GM12878 (cell line): ENCODE data around the gene ASIC2. TPM values are rescaled to one million over a fixed set of nuclear protein-coding genes. Genes with fewer than 3 reads are reported as not detected.

Source experiments
- ATAC-seq: fragments of 200-7000 bp; cut with Tn5 transposase; 3 replicates; pipeline ENCODE4 v1.9.1; 2020; ENCODE audit warnings: mild to moderate bottlenecking, moderate library complexity
- BruUV-seq: library from RNA; stranded (reverse); fragments of 400-500 nt; replicated peaks from 2 replicates; lab custom pipeline; 2021; lab: Mats Ljungman, UMichigan
- CTCF ChIA-PET: fragments of 300-600 bp; sonication (Branson Sonifier 250); formaldehyde crosslinking; extraction: SDS; loops from one replicate; lab custom pipeline; 2021; ENCODE audit warnings: inconsistent platforms; lab: Yijun Ruan, JAX
- POLR2A ChIA-PET: fragments of 350-600 bp; formaldehyde crosslinking; extraction: SDS; loops from one replicate; lab custom pipeline; 2021; ENCODE audit warnings: inconsistent platforms; lab: Charles Lee
- RAD21 ChIA-PET: fragments of 300-600 bp; sonication (Branson Sonifier 250); formaldehyde crosslinking; loops from one replicate; lab custom pipeline; 2023; ENCODE audit warnings: antibody characterized with exemption; ENCODE audit not compliant: unreplicated experiment; lab: Charles Lee
- SMC1A ChIA-PET: fragments of 300-600 bp; sonication (Branson Sonifier 250); formaldehyde crosslinking; loops from one replicate; lab custom pipeline; 2023; ENCODE audit not compliant: unreplicated experiment, uncharacterized antibody; lab: Charles Lee
- DNase-seq: peaks from one replicate; pipeline ENCODE4 v3.0.0-alpha.2; 2011; ENCODE audit warnings: low read depth, low spot score
- FAIRE-seq: peaks from 3 replicates; lab custom pipeline; 2011; peaks lifted over from hg19 to GRCh38; lab: Jason Lieb, UNC
- H2AFZ ChIP-seq: 2 replicates; pipeline ENCODE4 v1.6.0; 2011; ENCODE audit warnings: low read depth, low read length, control low read depth; ENCODE audit not compliant: control insufficient read depth
- H3K27ac ChIP-seq: 2 replicates; pipeline ENCODE4 v1.5.1; 2011; ENCODE audit warnings: control low read depth; ENCODE audit not compliant: control insufficient read depth, insufficient read depth
- H3K27me3 ChIP-seq, 2 experiments: replicated peaks in 1 of 2; 2 replicates each; pipeline versions ENCODE4 v1.6.0 to v1.6.1; 2011; ENCODE audit warnings: low read length in 1 of 2; ENCODE audit not compliant: control insufficient read depth in 2 of 2, insufficient read depth in 2 of 2
- H3K36me3 ChIP-seq, 2 experiments: 2 replicates each; pipeline ENCODE4 v1.5.1; 2011; ENCODE audit warnings: low read length in 1 of 2; ENCODE audit not compliant: control insufficient read depth in 2 of 2, insufficient read depth in 2 of 2
- H3K4me1 ChIP-seq: 2 replicates; pipeline ENCODE4 v1.6.1; 2011; ENCODE audit warnings: mild to moderate bottlenecking, low read length, moderate library complexity, mixed read lengths; ENCODE audit not compliant: control insufficient read depth, insufficient read depth
- H3K4me2 ChIP-seq: 2 replicates; pipeline ENCODE4 v1.6.0; 2011; ENCODE audit warnings: control low read depth; ENCODE audit not compliant: control insufficient read depth, insufficient read depth
- H3K4me3 ChIP-seq: fragments of 200-600 bp; sonication (generic); 2 replicates; pipeline ENCODE4 v1.5.1; 2016
- H3K79me2 ChIP-seq: 2 replicates; pipeline ENCODE4 v1.6.0; 2011; ENCODE audit warnings: low read length; ENCODE audit not compliant: control insufficient read depth, insufficient read depth
- H3K9ac ChIP-seq: 2 replicates; pipeline ENCODE4 v1.8.0; 2011; ENCODE audit warnings: low read length, control low read depth, mixed read lengths; ENCODE audit not compliant: control insufficient read depth, insufficient read depth
- H3K9me3 ChIP-seq: replicated peaks from 3 replicates; pipeline ENCODE4 v1.5.1; 2011; ENCODE audit warnings: mild to moderate bottlenecking, low read length; ENCODE audit not compliant: control insufficient read depth, insufficient read depth
- H4K20me1 ChIP-seq: 2 replicates; pipeline ENCODE4 v1.6.0; 2011; ENCODE audit not compliant: control insufficient read depth, insufficient read depth
- ASH2L ChIP-seq: fragments of 300-600, 200-600 bp; sonication (generic); IDR thresholded peaks from 2 replicates; pipeline ENCODE4 v1.6.1; 2017; ENCODE audit warnings: low read depth, mild to moderate bottlenecking, borderline replicate concordance
- CBFB ChIP-seq: IDR thresholded peaks from 2 replicates; pipeline ENCODE4 v1.6.1; 2016; ENCODE audit warnings: antibody characterized with exemption, low read depth
- CREB1 ChIP-seq: IDR thresholded peaks from 2 replicates; pipeline ENCODE4 v1.6.1; 2012; ENCODE audit warnings: low read depth, mild to moderate bottlenecking, inconsistent platforms
- NBN ChIP-seq: fragments of 450-650 bp; IDR thresholded peaks from 2 replicates; pipeline ENCODE4 v1.6.1; 2016
- RFX5 ChIP-seq: IDR thresholded peaks from 2 replicates; pipeline ENCODE4 v1.6.1; 2011; ENCODE audit warnings: low read depth, low read length, improper control_type of control experiment
- USF2 ChIP-seq: IDR thresholded peaks from 2 replicates; pipeline ENCODE4 v1.6.1; 2011; ENCODE audit warnings: low read depth, low read length, improper control_type of control experiment, borderline replicate concordance
- ZBTB33 ChIP-seq: fragments of 450-650 bp; IDR thresholded peaks from 2 replicates; pipeline ENCODE4 v1.6.1; 2017; ENCODE audit warnings: mild to moderate bottlenecking
- whole genome bisulfite sequencing: methylation state at CpG from one replicate; pipeline ENCODE4 v1.1.6; 2016; ENCODE audit warnings: low lambda C conversion rate; ENCODE audit not compliant: insufficient replicate concordance, insufficient coverage; ENCODE audit errors: missing lambda C conversion rate; 5-methylcytosine and 5-hydroxymethylcytosine counted together
- in situ Hi-C: fragments of 300-500 bp; cut with MboI; formaldehyde crosslinking; loops from 9 replicates; pipeline ENCODE4 v1.14.3; 2018; ENCODE audit warnings: mixed read lengths
- intact Hi-C: fragments of 100-400 bp; cut with micrococcal nuclease; formaldehyde crosslinking; loops from one replicate; pipeline ENCODE4 v1.14.2; 2022; ENCODE audit not compliant: unreplicated experiment
- polyA plus RNA-seq, 11 experiments: library from polyadenylated mRNA; depleted of rRNA in 4 of 11; unstranded in 6 of 11; stranded (reverse) in 5 of 11; fragments of >200 nt; fragmentation: Nextera tagmentation in 4 of 11; fragmentation: Illumina TruSeq in 1 of 11; extraction: Ambion mirVana in 4 of 11; extraction: Trizol in 1 of 11; gene quantifications; 1 replicate in 1 of 11; 2 replicates in 10 of 11; pipeline versions ENCODE4 v1.2.1 to v1.2.3, GENCODE V29; 2011 to 2016; ENCODE audit warnings: inconsistent platforms in 2 of 11, missing spikeins in 2 of 11, low read depth in 1 of 11
- total RNA-seq, 4 experiments: library from RNA; depleted of rRNA in 3 of 4; stranded (reverse); fragments of >200 nt in 3 of 4; fragmentation: Illumina TruSeq in 1 of 4; extraction: Trizol in 1 of 4; gene quantifications; 2 replicates each; pipeline versions ENCODE4 v1.2.1 to v1.2.3, GENCODE V29; 2013 to 2021
- TF ChIP-seq, protein P1 (sequence below): IDR thresholded peaks from 2 replicates; pipeline ENCODE4 v1.6.1; 2012; ENCODE audit warnings: low read depth, low read length, improper control_type of control experiment
- TF ChIP-seq, protein P2 (sequence below): fragments of 450-650 bp; IDR thresholded peaks from 2 replicates; pipeline ENCODE4 v1.6.1; 2016; ENCODE audit warnings: mild to moderate bottlenecking, moderate library complexity, borderline replicate concordance
- TF ChIP-seq, protein P3 (sequence below): fragments of 150-350 bp; IDR thresholded peaks from 2 replicates; pipeline ENCODE4 v1.6.1; 2016; ENCODE audit warnings: low read depth, low read length

The ASIC2 gene
- total and polyA plus RNA-seq, 10 of the 15 experiments (the other 5 are each of a cell fraction or from before 2014, with no cell fraction given) = not detected

DNA sequence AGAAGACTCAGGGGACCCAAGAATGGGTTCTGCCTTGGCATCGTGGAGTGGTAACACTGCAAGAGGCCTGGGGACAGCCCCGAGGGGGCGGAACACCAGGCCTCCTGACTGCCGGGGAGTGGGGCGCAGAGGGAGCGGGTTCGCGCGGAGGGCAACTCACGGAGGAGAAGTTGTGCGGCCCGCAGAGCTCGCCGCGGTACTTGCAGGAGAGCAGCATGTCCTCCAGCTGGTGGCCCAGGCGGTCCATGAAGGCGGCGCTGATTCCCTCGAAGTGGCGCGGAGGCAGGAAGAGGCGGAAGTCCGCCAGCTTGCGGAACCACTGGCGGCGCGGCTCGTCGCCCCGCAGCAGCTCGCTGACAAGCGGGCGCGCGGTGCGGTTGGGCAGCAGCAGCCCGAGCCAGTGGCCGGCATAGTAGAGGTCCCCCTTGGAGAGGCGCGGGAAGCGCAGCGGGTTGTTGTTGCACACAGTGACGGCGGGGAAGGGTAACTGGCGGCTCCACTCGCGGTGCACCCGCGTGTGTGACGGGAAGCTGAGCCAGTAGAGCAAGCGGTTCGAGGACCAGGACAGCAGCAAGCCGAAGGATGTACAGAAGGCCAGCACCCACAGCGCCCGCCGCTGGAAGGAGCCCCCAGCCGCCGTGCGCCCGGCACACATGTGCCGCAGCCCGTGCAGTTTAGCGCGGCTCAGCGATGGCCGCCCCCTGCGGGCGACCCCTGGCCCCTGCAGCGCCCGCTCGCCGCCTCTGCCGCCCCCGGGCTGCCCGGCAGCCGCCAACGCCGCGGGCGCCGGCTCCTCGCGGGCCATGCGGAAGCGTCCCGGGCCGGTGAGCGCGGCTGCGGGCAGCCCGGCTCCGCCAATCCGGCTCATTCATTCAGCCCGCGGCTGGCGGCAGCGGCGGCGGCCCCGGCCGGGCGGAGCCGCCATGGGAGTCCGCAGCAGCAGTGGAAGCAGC lies 1.6 kb downstream of the ASIC2 start:
- in situ Hi-C loops = no loop called here
- ATAC-seq = no peak

More for the DNA sequence above, 1.6 kb downstream of the ASIC2 start:
- no peak overlapping the region for H3K4me3 ChIP-seq
- H3K4me2 ChIP-seq = no peak overlapping the region
- H2AFZ ChIP-seq = no peak overlapping the region
- no peak overlapping the region for H3K9ac ChIP-seq
- no peak for DNase-seq
- SMC1A ChIA-PET = no interaction called here
- no peaks in the 10 kb centered on the region for H3K4me1 ChIP-seq
- no peaks in the 10 kb centered on the region for H4K20me1 ChIP-seq
- no TSS peak for BruUV-seq
- CTCF ChIA-PET = no interaction called here
- POLR2A ChIA-PET = no interaction called here
- no peaks in the 10 kb centered on the region for H3K9me3 ChIP-seq
- intact Hi-C loops = no loop called here
- no peak for FAIRE-seq
- RAD21 ChIA-PET = no interaction called here
- peaks cover 3 to 11% of the 10 kb centered on the region in 2 experiments; a peak in 3 of 4 replicates for H3K27me3 ChIP-seq
- WGBS = 3% methylated on average over 89 of the region's 104 CpGs
- no peaks in the 10 kb centered on the region for H3K36me3 ChIP-seq
- no peaks in the 10 kb centered on the region for H3K79me2 ChIP-seq
- no peak overlapping the region for H3K27ac ChIP-seq
- TF ChIP-seq ASH2L (no peak), USF2 (no peak), CREB1 (no peak), CBFB (no peak), RFX5 (no peak), ZBTB33 (no peak), NBN (no peak)
- TF ChIP-seq, protein P1, sequence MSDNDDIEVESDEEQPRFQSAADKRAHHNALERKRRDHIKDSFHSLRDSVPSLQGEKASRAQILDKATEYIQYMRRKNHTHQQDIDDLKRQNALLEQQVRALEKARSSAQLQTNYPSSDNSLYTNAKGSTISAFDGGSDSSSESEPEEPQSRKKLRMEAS = no peak
- TF ChIP-seq, protein P2, sequence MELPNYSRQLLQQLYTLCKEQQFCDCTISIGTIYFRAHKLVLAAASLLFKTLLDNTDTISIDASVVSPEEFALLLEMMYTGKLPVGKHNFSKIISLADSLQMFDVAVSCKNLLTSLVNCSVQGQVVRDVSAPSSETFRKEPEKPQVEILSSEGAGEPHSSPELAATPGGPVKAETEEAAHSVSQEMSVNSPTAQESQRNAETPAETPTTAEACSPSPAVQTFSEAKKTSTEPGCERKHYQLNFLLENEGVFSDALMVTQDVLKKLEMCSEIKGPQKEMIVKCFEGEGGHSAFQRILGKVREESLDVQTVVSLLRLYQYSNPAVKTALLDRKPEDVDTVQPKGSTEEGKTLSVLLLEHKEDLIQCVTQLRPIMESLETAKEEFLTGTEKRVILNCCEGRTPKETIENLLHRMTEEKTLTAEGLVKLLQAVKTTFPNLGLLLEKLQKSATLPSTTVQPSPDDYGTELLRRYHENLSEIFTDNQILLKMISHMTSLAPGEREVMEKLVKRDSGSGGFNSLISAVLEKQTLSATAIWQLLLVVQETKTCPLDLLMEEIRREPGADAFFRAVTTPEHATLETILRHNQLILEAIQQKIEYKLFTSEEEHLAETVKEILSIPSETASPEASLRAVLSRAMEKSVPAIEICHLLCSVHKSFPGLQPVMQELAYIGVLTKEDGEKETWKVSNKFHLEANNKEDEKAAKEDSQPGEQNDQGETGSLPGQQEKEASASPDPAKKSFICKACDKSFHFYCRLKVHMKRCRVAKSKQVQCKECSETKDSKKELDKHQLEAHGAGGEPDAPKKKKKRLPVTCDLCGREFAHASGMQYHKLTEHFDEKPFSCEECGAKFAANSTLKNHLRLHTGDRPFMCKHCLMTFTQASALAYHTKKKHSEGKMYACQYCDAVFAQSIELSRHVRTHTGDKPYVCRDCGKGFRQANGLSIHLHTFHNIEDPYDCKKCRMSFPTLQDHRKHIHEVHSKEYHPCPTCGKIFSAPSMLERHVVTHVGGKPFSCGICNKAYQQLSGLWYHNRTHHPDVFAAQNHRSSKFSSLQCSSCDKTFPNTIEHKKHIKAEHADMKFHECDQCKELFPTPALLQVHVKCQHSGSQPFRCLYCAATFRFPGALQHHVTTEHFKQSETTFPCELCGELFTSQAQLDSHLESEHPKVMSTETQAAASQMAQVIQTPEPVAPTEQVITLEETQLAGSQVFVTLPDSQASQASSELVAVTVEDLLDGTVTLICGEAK = no peak
- TF ChIP-seq, protein P3, sequence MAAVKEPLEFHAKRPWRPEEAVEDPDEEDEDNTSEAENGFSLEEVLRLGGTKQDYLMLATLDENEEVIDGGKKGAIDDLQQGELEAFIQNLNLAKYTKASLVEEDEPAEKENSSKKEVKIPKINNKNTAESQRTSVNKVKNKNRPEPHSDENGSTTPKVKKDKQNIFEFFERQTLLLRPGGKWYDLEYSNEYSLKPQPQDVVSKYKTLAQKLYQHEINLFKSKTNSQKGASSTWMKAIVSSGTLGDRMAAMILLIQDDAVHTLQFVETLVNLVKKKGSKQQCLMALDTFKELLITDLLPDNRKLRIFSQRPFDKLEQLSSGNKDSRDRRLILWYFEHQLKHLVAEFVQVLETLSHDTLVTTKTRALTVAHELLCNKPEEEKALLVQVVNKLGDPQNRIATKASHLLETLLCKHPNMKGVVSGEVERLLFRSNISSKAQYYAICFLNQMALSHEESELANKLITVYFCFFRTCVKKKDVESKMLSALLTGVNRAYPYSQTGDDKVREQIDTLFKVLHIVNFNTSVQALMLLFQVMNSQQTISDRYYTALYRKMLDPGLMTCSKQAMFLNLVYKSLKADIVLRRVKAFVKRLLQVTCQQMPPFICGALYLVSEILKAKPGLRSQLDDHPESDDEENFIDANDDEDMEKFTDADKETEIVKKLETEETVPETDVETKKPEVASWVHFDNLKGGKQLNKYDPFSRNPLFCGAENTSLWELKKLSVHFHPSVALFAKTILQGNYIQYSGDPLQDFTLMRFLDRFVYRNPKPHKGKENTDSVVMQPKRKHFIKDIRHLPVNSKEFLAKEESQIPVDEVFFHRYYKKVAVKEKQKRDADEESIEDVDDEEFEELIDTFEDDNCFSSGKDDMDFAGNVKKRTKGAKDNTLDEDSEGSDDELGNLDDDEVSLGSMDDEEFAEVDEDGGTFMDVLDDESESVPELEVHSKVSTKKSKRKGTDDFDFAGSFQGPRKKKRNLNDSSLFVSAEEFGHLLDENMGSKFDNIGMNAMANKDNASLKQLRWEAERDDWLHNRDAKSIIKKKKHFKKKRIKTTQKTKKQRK = no peak
- TF ChIP-seq, all 136 proteins: peak for 0
